Measurements from ENCODE around the gene MVD.

GRCh38 chr16:88658714-88659113 lies 4.2 kb downstream of the MVD start:
- TF ChIP-seq CTCF (IDR thresholded peaks at IDR 0.05; ENCODE audit: insufficient read depth, low read length, poor library complexity, severe bottlenecking) (no peak), EZH2phosphoT487 (conservative IDR thresholded peaks at IDR 0.05; ENCODE audit: low read length) (no peak)

Data from SU-DHL-6 (cell line).